ENCODE results near the gene LARP4. TPM values are rescaled to one million over a fixed set of nuclear protein-coding genes. Genes with fewer than 3 reads are reported as not detected.
"Not testable (repeated sequence)": the region's sequence is repeated elsewhere in the genome, so short reads cannot be mapped to it uniquely, and the experiment has no call there.

The LARP4 gene
- total RNA-seq, 6 experiments from 2014 or later = 46.3 to 83.0 (median 61.9) TPM

DNA sequence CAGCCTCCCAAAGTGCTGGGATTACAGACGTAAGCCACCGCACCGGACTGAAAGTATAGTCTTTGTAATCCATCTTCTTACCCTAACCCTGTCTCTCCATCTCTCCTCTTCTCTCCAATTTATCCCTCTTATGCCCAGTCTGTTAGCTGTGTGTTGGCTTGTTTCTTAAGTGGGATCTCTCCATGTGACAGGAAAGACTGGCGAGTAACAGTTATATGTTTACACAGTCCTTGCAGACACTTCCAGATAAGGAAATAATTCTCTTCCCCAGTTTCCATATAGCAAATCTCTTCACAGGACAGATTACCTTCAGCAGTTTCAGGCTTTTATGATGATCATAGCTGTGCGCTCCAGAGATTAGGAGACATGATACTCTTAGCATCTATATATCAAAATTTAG lies 88.1 kb downstream of the LARP4 start:
- Histone ChIP-seq H3K27me3 (no peaks in the 10 kb centered on the region), H3K4me1 (no peaks in the 10 kb centered on the region), H3K9me3 (no peaks in the 10 kb centered on the region), H3K36me3 (no peaks in the 10 kb centered on the region), H3K4me3 (no peak overlapping the region), H3K27ac (no peak overlapping the region)
- DNase-seq (no peak), ATAC-seq (no peak)
- intact Hi-C loops (cut with DNase I) = no loop called here
- TF ChIP-seq POLR2A (IDR thresholded peaks at IDR 0.05) = no peak
- WGBS (ENCODE audit: insufficient coverage, low coverage, low lambda C conversion rate, missing lambda C conversion rate) = 72% methylated on average over 2 of the region's 5 CpGs

DNA sequence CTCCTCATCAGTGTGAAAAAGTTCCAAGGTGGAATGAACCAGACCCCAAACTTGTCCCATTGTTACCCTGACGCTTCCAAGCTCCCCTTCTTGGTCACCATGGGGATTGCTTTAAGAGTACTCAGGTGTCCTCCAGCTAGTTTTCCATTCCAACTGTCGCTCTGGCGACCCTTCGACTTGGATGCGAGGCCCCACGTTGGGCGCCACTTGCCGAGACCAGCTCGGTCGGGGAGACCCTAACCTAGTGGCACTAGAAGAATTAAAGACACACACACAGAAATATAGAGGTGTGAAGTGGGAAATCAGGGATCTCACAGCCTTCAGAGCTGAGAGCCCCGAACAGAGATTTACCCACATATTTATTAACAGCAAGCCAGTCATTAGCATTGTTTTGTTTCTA lies 97.4 kb downstream of the LARP4 start:
- ATAC-seq; H3K27me3 ChIP-seq; DNase-seq; H3K4me1 ChIP-seq; H3K9me3 ChIP-seq; H3K4me3 ChIP-seq; intact Hi-C loops (cut with DNase I); H3K36me3 ChIP-seq; H3K27ac ChIP-seq: not testable (repeated sequence)
- WGBS (ENCODE audit: insufficient coverage, low coverage, low lambda C conversion rate, missing lambda C conversion rate) = 96% methylated on average over 8 of the region's 11 CpGs

DNA sequence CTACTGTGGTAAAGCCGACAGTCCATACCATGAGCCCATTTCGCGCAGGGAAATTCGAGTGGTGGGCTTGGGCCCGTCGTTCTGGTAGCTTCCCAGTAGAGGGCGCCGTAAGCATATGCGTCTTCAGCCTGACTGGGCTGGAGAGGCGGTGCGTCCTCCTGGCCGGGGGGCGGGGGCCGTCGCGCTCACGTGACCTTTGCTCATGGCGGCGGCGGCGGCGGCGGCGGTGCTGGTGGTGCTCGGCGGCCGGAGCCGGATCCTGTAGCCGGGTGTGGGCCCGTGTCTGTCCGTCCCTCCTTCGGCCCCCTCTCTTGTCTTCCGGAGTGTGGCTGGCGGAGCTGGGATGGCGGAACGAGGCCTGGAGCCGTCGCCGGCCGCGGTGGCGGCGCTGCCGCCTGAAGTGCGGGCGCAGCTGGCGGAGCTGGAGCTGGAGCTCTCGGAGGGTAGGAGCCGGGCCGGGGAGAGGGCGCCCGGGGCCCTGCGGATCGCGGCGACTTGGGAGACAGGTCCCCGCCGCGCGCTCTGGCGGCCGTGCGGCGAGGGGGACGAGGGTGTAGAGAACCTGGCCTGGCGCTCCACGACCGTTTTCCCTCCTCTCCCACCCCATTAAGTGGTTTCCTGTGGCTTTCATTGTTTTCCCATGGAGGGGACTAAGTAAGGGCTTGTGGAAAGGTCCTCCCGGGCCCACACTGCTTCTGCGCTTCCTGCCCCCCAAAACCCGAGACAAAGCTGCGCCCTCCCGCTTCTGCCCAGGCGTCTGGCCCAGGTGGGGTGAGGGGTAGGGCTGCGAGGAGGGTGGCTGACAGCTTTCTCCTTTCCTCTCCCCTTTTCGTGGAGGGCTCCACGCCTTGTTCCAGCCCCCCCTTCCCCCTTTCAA lies 104.4 kb downstream of the LARP4 start, which contains the start of gene DIP2B:
Gene DIP2B (plus strand): TSS at position 188 of the 877 bp plus-strand sequence. CDS start 156 bp downstream, at position 344.
- H3K27me3 ChIP-seq = no peaks in the 10 kb centered on the region
- DNase-seq (peak; percentile 96 to 97 (median 96)), ATAC-seq (peak; percentile 87 to 96 (median 94))
- peak within 1 kb of the TSS; percentile 91 to 95 (median 95) for H3K27ac ChIP-seq
- no peaks in the 10 kb centered on the region for H3K36me3 ChIP-seq
- H3K4me1 ChIP-seq = peaks cover 0 to 43% (median 15%) of the 10 kb centered on the region in 4 donors
- no peaks in the 10 kb centered on the region for H3K9me3 ChIP-seq
- H3K4me3 ChIP-seq = peak within 1 kb of the TSS; percentile 73 to 85 (median 79)
- peak; percentile 81 for TF ChIP-seq POLR2A (IDR thresholded peaks at IDR 0.05)
- TF ChIP-seq, protein P1, sequence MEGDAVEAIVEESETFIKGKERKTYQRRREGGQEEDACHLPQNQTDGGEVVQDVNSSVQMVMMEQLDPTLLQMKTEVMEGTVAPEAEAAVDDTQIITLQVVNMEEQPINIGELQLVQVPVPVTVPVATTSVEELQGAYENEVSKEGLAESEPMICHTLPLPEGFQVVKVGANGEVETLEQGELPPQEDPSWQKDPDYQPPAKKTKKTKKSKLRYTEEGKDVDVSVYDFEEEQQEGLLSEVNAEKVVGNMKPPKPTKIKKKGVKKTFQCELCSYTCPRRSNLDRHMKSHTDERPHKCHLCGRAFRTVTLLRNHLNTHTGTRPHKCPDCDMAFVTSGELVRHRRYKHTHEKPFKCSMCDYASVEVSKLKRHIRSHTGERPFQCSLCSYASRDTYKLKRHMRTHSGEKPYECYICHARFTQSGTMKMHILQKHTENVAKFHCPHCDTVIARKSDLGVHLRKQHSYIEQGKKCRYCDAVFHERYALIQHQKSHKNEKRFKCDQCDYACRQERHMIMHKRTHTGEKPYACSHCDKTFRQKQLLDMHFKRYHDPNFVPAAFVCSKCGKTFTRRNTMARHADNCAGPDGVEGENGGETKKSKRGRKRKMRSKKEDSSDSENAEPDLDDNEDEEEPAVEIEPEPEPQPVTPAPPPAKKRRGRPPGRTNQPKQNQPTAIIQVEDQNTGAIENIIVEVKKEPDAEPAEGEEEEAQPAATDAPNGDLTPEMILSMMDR (IDR thresholded peaks at IDR 0.05) = peak; percentile 88 to 97 (median 92)
- intact Hi-C loops (cut with DNase I) = loop anchor here in 1 of 2 donors (10.0 kb wide), 2 partner anchors 130 to 210 kb away; no protein-coding TSS in a partner anchor
- WGBS (ENCODE audit: insufficient coverage, low coverage, low lambda C conversion rate, missing lambda C conversion rate) = 1% methylated on average over 29 of the region's 77 CpGs

- Histone ChIP-seq H3K36me3 (no peaks in the 10 kb centered on the region), H3K27me3 (no peaks in the 10 kb centered on the region), H3K27ac (peak overlapping the region; percentile 91 to 95 (median 95)), H3K9me3 (no peaks in the 10 kb centered on the region), H3K4me1 (peaks cover 0 to 50% (median 15%) of the 10 kb centered on the region in 4 donors), H3K4me3 (peak overlapping the region; percentile 73 to 85 (median 79))
- peak in 1 of 3 donors; percentile 54 for DNase-seq
- intact Hi-C loops (cut with DNase I) = loop anchor here in 1 of 2 donors (10.0 kb wide), 2 partner anchors 129 to 209 kb away; no protein-coding TSS in a partner anchor
- peak; percentile 32 to 68 (median 49) for ATAC-seq
- WGBS (ENCODE audit: insufficient coverage, low coverage, low lambda C conversion rate, missing lambda C conversion rate) = 0% methylated on average over 11 of the region's 11 CpGs
- TF ChIP-seq, protein P1 (IDR thresholded peaks at IDR 0.05) = no peak
- no peak for TF ChIP-seq POLR2A (IDR thresholded peaks at IDR 0.05)
Observed at GRCh38 chr12:50505675-50506530, 105.2 kb downstream of the LARP4 start.

DNA sequence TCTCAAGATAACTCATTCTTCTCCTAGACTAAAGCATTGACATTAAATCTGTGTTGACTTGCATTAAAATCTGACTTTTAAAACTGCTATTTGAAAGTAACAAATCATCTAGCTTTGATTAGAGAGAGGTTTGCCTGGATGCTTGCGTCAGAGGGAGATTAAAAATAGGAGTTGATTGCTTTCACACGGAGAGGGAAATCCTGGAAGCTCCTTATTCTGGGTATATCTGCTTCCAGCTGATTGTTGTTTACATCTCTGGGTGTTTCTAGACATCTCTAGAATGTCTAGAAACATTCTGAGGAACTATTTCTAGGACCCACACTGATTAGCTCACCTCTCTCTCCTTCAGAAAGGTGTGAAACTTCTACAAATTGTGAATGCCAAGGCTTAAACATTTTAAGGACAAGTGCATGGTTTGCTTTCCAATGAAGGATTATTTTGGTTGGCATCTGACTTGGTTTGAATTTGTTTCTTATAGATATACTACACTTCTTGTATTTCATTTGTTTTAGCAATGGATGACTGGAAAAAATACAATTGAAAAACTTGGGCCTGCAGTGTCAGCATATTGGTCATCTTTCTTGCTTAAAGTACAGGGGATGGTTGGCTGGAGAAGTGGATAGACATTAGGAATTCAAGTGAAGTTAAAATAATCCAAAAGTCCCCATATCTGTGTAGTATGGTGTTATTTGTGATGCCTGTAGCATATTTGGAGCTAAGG lies 106.2 kb downstream of the LARP4 start:
- H3K9me3 ChIP-seq = no peaks in the 10 kb centered on the region
- TF ChIP-seq POLR2A (IDR thresholded peaks at IDR 0.05) = no peak
- TF ChIP-seq, protein P1 (IDR thresholded peaks at IDR 0.05) = no peak
- peak in 1 of 4 donors; percentile 15 for ATAC-seq
- WGBS (ENCODE audit: insufficient coverage, low coverage, low lambda C conversion rate, missing lambda C conversion rate) = 3% methylated on average over 2 of the region's 2 CpGs
- intact Hi-C loops (cut with DNase I) = loop anchor here in 1 of 2 donors (10.0 kb wide), 2 partner anchors 128 to 208 kb away; no protein-coding TSS in a partner anchor
- peak overlapping the region; percentile 30 to 95 (median 91) for H3K27ac ChIP-seq
- H3K4me1 ChIP-seq = peaks cover 0 to 59% (median 15%) of the 10 kb centered on the region in 4 donors
- peak overlapping the region; percentile 73 to 85 (median 79) for H3K4me3 ChIP-seq
- DNase-seq = no peak
- H3K36me3 ChIP-seq = no peaks in the 10 kb centered on the region
- no peaks in the 10 kb centered on the region for H3K27me3 ChIP-seq

All from right lobe of liver (tissue), 6 donors.